ENCODE measurements around the gene FAM227A. TPM values are rescaled to one million over a fixed set of nuclear protein-coding genes. Genes with fewer than 3 reads are reported as not detected.
A peak's percentile ranks its signal among the peaks of the same experiment; 100 is the strongest.

The FAM227A gene
- total and polyA plus RNA-seq, 2 of the 8 experiments (the other 6 are each of a cell fraction or from before 2014, with no cell fraction given): 2.1 to 3.9 TPM

- peaks cover 3 to 4% of the 10 kb centered on the region in 2 experiments for H4K20me1 ChIP-seq (replicated peaks in 1 of 2; ENCODE audit: control insufficient read depth in 1 of 2, insufficient read depth in 2 of 2, low read length in 2 of 2)
- H3K23me2 ChIP-seq (ENCODE audit: low read depth, low read length): peaks cover 6% of the 10 kb centered on the region
- H2BK20ac ChIP-seq (ENCODE audit: low read length): no peak within 1 kb of the TSS
- no peak within 1 kb of the TSS for H3K23ac ChIP-seq (ENCODE audit: insufficient read length)
- H2AFZ ChIP-seq (ENCODE audit: low read length): peak within 1 kb of the TSS; percentile 83; the same call in 1 of the 2 replicates
- WGBS, 2 experiments (ENCODE audit: extremely low coverage in 1 of 2, insufficient coverage in 1 of 2, insufficient read length in 1 of 2, insufficient replicate concordance in 2 of 2, low coverage in 1 of 2, low lambda C conversion rate in 2 of 2, missing lambda C conversion rate in 1 of 2): 4% methylated on average over 48 of the region's 60 CpGs; no CpG with 5 or more reads in 1 of the 2 experiments
- no peaks in the 10 kb centered on the region for H3K27me3 ChIP-seq (replicated peaks in 1 of 4; ENCODE audit: control insufficient read depth in 3 of 4, extremely low read depth in 1 of 4, insufficient read depth in 3 of 4, low read length in 3 of 4)
- H3K14ac ChIP-seq (ENCODE audit: insufficient read length): no peak within 1 kb of the TSS
- H3K4me1 ChIP-seq (replicated peaks in 1 of 4; ENCODE audit: control insufficient read depth in 3 of 4, insufficient read depth in 4 of 4, low read length in 3 of 4): peaks cover 0 to 3% (median 1%) of the 10 kb centered on the region in 4 experiments; a peak in 3 of 7 replicates
- peak within 1 kb of the TSS; percentile 96 for H2BK5ac ChIP-seq (ENCODE audit: low read depth, low read length)
- peak within 1 kb of the TSS; percentile 99 for H4K8ac ChIP-seq (ENCODE audit: extremely low read depth, insufficient read depth, low read length)
- H3K4me2 ChIP-seq (ENCODE audit: insufficient read depth in 1 of 2, low read depth in 2 of 2, low read length in 2 of 2): peak within 1 kb of the TSS; percentile 57 to 81
- no peak for FAIRE-seq
- peaks cover 10 to 35% (median 21%) of the 10 kb centered on the region in 4 experiments for H3K36me3 ChIP-seq (ENCODE audit: control insufficient read depth in 2 of 4, insufficient read depth in 4 of 4, low read length in 3 of 4)
- H2AK5ac ChIP-seq (ENCODE audit: low read depth, low read length): peak within 1 kb of the TSS; percentile 88; the same call in 1 of the 2 replicates
- peak within 1 kb of the TSS; percentile 87 for H3K4ac ChIP-seq (replicated peaks; ENCODE audit: insufficient read length, low read depth, low read length)
- peak within 1 kb of the TSS; percentile 95 for H4K5ac ChIP-seq (ENCODE audit: insufficient read length, low read depth, low read length)
- peak within 1 kb of the TSS; percentile 90 for H3K27ac ChIP-seq (ENCODE audit: low read depth, low read length)
- no peak within 1 kb of the TSS for H2BK15ac ChIP-seq (ENCODE audit: low read length)
- H2BK12ac ChIP-seq (ENCODE audit: low read depth, low read length): no peak within 1 kb of the TSS
- peaks cover 4% of the 10 kb centered on the region; the same call in 1 of the 2 replicates for H3K79me1 ChIP-seq (ENCODE audit: low read depth, low read length)
- POLR2A ChIA-PET (ENCODE audit: partially characterized antibody): interaction anchor here (0.6 to 8.6 kb wide), 24 partner anchors 9 to 326 kb away, joined by 3 to 123 read pairs (median 4); partner anchors contain the start of genes DMC1, GTPBP1 and JOSD1
- peak within 1 kb of the TSS; percentile 99 for H3K18ac ChIP-seq (ENCODE audit: extremely low read depth, low read length)
- DNase-seq (ENCODE audit: low read depth in 1 of 2, low spot score in 2 of 2): peak; percentile 73 to 90
- H3K9me3 ChIP-seq (ENCODE audit: insufficient read depth in 2 of 2, low read depth in 1 of 2, low read length in 1 of 2): peaks cover 5 to 8% of the 10 kb centered on the region in 2 experiments; a peak in 3 of 4 replicates
- peak within 1 kb of the TSS; percentile 86 to 96 (median 94) for H3K4me3 ChIP-seq (ENCODE audit: extremely low read depth in 1 of 4, insufficient read depth in 2 of 4, low read depth in 3 of 4, low read length in 4 of 4)
- H3K79me2 ChIP-seq (ENCODE audit: control insufficient read depth in 1 of 2, insufficient read depth in 2 of 2, low read length in 2 of 2): peaks cover 7 to 12% of the 10 kb centered on the region in 2 experiments; a peak in 3 of 4 replicates
- H3K56ac ChIP-seq (replicated peaks; ENCODE audit: insufficient read length, low read depth, low read length): peak within 1 kb of the TSS; percentile 54
- H4K91ac ChIP-seq (replicated peaks; ENCODE audit: insufficient read length, low read length): peak within 1 kb of the TSS; percentile 84
- CTCF ChIA-PET (ENCODE audit: partially characterized antibody): interaction anchor here (0.6 to 2.3 kb wide), 15 partner anchors 12 to 729 kb away, joined by 3 to 18 read pairs (median 3); partner anchors contain the start of gene GTPBP1
- H3K9ac ChIP-seq (replicated peaks in 1 of 4; ENCODE audit: extremely low read depth in 1 of 4, low read depth in 3 of 4, low read length in 3 of 4): peak within 1 kb of the TSS; percentile 55 to 93 (median 84)
- no peak within 1 kb of the TSS for H2BK120ac ChIP-seq (replicated peaks; ENCODE audit: low read depth, low read length)
- TF ChIP-seq HDAC6 (IDR thresholded peaks at IDR 0.05; ENCODE audit: low read depth, low read length): no peak
- TF ChIP-seq EGR1 (IDR thresholded peaks at IDR 0.05; ENCODE audit: borderline replicate concordance, low read depth, low read length): peak; percentile 90
- peak; percentile 98 for TF ChIP-seq YY1 (IDR thresholded peaks at IDR 0.05; ENCODE audit: low read depth, low read length)
- no peak for TF ChIP-seq BACH1 (IDR thresholded peaks at IDR 0.05; ENCODE audit: low read length)
- TF ChIP-seq MAFK (IDR thresholded peaks at IDR 0.05; ENCODE audit: low read depth, low read length): no peak
- peak; percentile 97 for TF ChIP-seq GABPA (IDR thresholded peaks at IDR 0.05; ENCODE audit: borderline replicate concordance, insufficient read depth, low read length)
- TF ChIP-seq NRF1 (IDR thresholded peaks at IDR 0.05; ENCODE audit: low read depth, low read length): no peak
- no peak for TF ChIP-seq RFX5 (IDR thresholded peaks at IDR 0.05; ENCODE audit: borderline replicate concordance, low read depth, low read length)
- TF ChIP-seq JUN (IDR thresholded peaks at IDR 0.05; ENCODE audit: low read depth, low read length): no peak
Observed at GRCh38 chr22:38681582-38682335, 25.6 kb upstream of the FAM227A start, which contains the start of gene TOMM22. Gene TOMM22 (plus strand): TSS chr22:38681957. CDS start chr22:38681979, 22 bp downstream.
